Cerebellar nuclear complex (tissue), 1 donor: ENCODE measurements around the gene SOCS7.

ENCODE experiments used
- DNase-seq, 2 experiments: peaks; one replicate each; lab custom pipeline; 2025; lab: John Stamatoyannopoulos, UW

SOCS7 gene

GRCh38 chr17:38363016-38363415 lies 11.4 kb downstream of the SOCS7 start:
- no peak for DNase-seq

DNA sequence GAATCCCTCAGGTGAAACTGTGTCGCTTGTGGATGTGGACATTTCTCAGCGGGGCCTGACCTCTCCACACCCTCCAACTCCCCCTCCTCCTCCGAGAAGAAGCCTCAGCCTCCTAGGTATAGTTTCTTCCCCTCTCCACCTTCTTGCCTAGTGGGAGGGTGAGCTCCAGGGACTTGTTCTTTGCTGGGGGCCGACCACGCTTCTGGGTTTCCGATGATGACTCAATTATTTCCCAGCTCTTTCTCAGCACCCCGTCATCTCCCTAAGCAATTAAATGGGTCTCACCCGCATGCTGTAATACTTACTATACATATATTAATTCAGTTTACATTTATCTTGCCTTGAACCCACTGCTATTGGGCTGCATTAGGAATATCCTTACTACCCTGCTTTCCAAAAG lies 13.1 kb downstream of the SOCS7 start:
- DNase-seq = no peak

DNA sequence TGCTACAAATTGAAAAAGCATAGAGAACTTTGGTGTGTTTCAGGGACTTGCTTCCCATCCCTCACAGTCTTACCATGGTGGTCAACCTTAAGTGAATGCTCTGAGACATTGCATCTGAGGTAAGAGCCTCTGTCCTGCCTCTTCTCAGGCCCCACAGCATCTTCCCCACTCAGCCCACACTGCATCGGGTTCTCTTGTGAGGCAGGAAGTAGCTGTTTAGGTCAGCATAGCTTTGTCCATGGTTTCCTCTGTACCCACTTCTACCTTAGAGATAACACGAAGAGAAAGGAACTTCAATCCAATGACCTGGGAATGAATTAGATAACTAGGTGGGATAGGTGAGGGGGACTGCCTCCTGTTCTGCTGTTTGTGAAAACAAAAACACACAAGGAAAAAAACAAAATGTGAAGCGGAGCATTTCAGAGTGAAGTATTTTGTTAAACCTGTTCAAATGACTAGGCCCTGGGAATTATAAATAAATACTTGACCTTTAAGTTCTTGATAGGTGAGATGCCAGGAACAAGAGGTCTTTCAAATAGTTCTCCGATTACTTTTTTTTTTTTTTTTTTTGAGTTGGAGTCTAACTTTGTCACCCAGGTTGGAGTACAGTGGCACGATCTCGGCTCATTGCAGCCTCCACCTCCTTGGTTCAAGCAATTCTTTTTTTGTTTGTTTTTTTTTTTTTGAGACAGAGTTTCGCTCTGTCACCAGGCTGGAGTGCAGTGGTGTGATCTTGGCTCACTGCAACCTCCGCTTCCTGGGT lies 17.7 kb downstream of the SOCS7 start:
- no peak for DNase-seq

- no peak for DNase-seq
Observed at GRCh38 chr17:38379448-38379847, 27.8 kb downstream of the SOCS7 start.

GRCh38 chr17:38395090-38395489 lies 43.4 kb downstream of the SOCS7 start:
- DNase-seq = no peak

- DNase-seq = no peak
Observed at GRCh38 chr17:38397227-38397626, 45.6 kb downstream of the SOCS7 start.

DNA sequence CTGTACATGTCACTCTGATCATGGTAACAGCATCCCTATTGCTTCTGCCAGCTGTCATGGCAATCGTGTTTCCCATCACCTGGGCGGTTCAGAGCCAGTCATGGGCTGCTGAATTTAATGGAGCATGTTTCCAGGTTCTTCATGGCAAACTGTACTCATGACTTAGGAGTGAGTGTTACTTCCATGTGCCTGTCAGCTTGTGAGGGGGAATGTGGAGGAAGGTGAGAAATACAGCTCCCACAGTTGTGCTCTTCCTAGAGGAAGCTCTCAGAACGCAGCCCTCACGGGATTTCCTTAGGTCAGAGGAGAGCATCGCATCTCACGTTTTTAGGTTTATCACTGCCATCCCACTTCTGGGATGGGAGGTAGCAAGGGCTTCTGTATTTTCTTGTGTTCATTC lies 48.6 kb downstream of the SOCS7 start:
- no peak for DNase-seq

GRCh38 chr17:38401459-38401858 lies 49.8 kb downstream of the SOCS7 start:
- DNase-seq = no peak

DNA sequence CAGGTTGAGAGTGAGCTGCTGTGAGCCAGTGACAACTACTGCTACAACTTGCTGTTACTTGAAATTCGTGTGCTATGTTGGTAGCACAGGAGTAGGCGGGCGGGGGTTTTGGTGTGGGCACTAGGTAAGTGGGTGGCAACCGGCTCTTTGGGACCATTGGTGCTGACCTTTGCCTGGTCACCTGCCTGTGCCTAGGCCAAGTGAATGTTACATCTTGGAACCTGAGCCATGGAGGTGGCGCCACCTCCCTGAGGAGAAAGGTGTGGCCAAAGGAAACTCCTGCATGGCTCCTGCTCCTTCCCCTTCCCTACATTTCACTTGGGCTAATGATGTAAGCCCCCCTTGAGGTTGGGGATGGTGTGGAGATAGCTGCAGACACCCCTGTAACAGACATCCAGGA lies 51.3 kb downstream of the SOCS7 start:
- DNase-seq = no peak

DNA sequence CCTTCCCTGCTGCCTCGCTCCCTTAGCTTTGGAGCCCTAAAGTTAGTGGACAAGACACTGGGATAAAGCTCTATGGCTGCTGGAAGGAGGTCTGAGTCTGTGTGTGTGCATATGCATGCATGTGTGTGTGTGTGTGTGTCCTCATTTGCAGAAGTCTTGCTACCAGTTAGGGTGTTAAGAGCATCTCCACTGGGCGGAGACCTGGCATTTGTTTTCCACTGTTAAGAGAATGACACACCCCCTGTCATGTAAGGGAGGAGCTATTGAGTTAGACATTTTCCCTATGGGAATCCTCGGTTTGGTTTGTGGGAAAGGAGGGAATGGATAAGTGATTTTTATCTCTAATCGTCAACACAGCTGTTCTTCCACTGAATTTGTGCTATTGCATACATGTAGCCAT lies 51.8 kb downstream of the SOCS7 start:
- no peak for DNase-seq

DNA sequence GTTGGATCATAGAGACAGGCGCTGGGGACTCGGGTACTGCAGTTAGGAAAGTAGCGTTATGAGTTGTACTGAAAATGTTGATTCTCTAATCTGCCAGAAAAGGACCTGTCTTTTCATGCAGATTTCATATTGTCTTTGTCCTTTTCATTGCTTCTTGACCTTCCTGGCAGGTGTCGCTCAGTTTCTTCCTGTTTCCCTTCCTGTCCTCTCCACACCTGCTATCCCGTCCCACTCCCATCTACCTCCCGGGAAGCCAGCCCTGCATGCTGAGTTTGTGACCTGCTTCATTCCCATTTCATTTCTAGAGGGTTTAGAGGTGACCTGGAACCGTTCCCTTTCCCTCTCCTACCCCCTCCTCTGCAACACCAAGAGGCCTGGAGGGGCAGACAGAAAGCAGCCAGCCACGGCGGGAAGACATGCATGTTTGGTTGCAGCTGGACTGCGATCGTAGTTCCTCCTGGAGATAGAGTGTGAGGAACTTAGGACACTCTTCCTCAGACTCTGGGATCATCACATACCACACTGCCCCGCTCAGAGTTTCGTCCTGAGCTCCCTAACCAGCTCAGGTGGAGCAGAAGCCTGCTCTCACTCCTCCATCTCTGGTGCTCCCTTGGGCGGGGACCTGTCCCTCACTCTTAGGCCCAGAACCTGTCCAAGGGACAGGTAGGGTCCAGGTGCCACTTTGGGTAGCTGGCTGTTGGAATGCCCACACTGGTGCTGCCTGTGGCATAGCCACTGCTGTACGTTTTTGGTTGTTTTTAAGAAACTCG lies 52.7 kb downstream of the SOCS7 start:
- DNase-seq = no peak

DNA sequence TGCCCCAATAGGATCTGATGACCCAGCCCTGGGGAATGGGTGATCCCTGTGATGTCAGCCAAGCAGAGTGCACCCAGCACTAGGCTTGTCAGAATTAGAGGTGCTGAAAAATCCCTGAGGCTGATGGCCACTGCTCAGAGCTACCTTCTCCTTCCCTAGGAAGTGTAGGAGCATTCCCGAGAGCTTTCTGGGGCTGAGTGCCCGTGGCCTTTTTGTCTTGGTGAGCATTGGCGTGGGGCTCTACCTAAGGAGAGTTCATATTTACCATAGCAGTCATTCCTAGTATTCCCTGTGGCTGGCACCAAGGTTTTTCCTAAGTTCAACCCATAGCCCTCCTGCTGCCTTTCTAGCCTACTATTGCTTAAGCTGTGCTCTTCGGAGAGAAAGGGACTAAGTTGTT lies 54.0 kb downstream of the SOCS7 start:
- DNase-seq = no peak

GRCh38 chr17:38410201-38410600 lies 58.6 kb downstream of the SOCS7 start:
- DNase-seq = no peak

GRCh38 chr17:38415250-38416194 lies 63.9 kb downstream of the SOCS7 start:
- DNase-seq = peak in 1 of 2 experiments; percentile 45

DNA sequence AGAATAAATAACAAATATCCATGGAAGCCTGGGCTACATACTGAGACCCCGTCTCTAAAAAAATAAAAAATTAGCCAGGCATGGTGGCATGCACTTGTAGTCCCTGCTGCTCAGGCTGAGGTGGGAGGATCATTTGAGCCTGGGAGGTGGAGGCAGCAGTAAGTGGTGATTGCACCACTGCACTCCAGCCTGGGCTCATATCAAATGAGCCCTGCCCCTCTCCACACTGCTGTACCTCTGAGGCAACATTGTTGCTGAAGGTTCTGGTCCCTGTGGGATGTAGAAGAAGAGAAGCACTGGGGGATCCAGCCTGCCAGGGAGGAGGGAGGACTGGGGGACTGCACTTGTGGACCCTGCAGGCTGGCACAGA lies 65.2 kb downstream of the SOCS7 start:
- DNase-seq = no peak

DNA sequence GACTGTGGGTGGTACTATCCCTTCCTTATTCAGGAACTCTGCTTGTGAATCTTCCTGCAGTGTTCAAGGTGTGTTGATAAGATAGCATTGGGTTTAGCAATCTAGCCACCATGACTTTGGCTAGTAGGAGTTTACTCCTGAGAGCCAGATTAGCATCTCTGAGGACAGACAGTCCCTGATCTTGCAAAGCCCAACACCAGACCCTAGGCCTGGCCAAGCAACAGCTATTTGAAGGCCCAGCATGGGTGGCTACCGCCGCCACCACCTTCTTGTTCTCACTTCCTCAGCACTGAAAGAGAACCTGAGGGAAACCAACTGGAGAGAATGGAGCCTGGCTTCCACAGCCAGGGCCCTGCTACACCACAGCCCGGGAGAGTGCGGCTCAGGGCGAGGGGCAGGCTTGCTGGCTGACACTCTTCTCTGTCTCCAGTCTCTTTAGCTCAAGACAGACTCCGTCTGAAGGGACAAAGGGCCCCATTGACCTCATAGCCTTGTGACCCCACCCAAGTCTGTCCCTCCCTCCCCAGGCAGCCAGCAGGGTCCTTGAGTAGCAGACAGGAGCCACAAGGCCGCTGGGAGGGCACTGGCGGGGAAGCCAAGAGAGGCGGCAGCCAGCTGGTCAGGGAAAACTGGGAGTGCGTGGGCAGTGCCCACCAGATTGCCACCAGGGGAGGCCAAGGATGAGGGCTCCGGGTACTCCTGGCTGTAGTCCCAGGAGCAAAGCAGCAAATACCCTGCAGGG lies 65.7 kb downstream of the SOCS7 start:
- no peak for DNase-seq

GRCh38 chr17:38418062-38418692 lies 66.5 kb downstream of the SOCS7 start:
- no peak for DNase-seq

DNA sequence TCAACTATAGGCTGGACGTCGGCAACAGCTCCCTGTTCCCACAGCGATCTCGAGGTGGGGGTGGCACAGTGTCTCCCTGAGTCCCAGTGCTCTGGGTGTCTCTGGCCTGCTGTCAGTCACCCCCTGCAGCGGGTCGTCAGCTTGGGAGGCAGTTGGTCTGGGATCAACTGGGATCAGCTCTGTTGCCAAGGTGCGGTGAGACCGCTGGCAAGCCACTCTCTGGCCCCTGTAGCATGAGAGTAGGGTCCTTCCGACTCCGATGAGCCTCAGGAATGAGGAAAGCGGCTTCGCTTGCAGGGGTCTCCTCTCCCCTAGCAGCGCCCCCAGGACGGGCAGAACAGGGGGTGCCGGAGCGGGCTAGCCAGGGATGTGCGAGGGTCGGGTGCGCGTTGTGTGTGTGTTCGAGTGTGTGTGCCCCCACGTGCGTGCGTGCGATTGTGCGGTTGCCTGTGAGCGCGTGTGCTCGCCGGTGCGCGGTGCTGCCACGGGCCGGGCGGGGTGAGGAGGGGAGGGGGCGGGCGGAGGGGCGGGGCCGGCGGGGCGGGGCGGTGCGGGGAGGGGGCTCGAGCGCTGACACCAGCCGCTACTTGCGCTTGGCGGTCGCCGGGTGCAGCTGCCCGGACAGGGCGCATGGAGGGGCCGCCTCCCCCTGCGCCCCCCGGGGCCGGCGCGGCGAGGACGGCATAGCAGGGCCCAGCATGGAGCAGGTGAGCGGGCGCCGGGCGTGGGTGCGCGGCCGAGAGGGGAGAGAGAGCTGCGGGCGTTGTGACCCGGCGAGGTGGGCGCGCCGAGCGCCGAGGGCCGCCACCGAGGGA lies 67.3 kb downstream of the SOCS7 start:
- DNase-seq = no peak

GRCh38 chr17:38419508-38419981 lies 67.9 kb downstream of the SOCS7 start:
- no peak for DNase-seq

GRCh38 chr17:38420518-38420917 lies 68.9 kb downstream of the SOCS7 start:
- peak in 1 of 2 experiments; percentile 28 for DNase-seq
